HG03469 (cell line): ENCODE data around the gene CLEC1B.
"Not testable (repeated sequence)": the region's sequence is repeated elsewhere in the genome, so short reads cannot be mapped to it uniquely, and the experiment has no call there.

ENCODE experiments used
- ATAC-seq: cut with Tn5 transposase; IDR thresholded peaks from one replicate; pipeline ENCODE4 v1.9.1; 2021; ENCODE audit warnings: mild to moderate bottlenecking, moderate library complexity, moderate number of reproducible peaks; ENCODE audit not compliant: unreplicated experiment

Gene CLEC1B

DNA sequence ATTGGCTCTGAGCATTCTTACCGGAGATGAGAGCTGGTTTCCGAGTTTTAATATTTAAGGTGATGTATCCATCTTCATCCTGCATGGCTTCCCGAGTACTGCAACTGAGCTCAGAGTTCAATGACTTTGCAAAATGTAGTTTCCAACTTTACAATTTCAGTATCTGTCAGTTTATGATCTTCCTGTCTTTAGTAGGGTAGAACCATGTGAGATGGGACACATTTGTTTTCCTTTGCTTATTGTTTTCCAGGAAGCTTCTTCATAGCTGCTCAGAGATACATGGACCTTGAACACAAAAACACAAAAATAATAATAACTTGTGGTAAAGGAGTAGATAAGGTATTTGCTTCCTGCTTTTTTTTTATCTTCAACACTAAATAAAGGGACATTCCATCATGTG, at the start of gene CLEC1B:
CLEC1B (minus strand) TSS at position 106 of the 400 bp plus-strand sequence; CDS start at position 85, 21 bp downstream.
- ATAC-seq, result no peak

GRCh38 chr12:10048526-10048925, 49.6 kb upstream of the CLEC1B start:
- ATAC-seq, result no peak

GRCh38 chr12:10042167-10042566, 43.2 kb upstream of the CLEC1B start:
- ATAC-seq, result no peak

DNA sequence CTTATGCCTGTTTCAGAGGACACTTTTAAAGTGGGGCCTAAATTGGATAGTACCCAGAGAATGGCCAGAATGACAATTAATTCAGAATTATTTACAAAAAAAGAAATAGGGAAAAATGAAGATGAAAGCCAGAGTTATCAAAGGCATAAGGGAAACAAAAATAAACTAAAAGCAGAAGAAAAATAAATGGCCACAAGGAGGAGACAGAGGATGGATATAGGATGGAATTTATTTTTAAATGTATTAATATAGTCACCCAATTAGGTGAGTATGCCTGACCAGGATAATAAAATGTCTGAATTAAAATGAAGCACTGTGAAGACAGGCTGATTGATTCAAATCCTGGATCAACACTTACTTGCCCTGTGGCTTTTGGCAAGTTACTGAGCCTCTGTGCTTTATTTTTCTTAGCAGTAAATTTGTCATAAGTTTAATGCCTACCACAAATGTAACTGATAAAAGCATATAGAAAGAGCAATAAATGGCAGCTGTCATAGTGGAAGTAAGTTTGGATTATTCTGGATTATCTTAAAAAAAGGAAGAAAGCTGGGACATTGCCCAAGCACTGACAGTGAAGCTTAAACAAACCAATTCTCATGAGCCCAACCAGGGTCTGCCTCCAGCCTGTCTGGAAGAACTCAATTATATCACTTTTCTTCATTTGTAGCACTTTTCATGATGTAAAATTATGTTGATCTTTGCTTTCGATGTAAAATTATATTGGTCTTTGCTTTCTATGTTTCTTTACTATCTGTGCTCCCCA, 35.0 kb upstream of the CLEC1B start:
- ATAC-seq, result no peak

- ATAC-seq, result no peak
These were observed 32.9 kb upstream of the CLEC1B start for GRCh38 chr12:10031771-10032175.

- no peak for ATAC-seq
These were observed 32.4 kb upstream of the CLEC1B start for GRCh38 chr12:10031321-10031720.

DNA sequence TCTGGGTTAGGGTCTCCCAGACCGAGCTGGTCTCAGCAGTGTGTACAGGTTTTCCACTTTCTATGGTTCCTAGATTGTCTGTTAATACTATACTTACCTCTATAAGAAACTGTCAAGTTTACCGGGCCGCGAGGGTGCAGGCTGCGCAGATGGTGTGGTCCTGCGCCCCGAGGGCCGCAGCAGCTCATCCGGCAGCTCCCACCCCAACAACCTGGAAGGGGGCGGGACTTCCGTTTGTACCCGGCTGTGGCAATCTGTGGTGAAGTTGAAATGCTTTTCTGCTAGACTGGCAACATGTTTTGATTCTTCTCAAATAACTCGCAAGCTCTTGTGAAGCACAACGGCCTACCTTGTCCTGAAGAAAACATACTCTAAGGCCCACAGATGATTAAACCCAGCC, 31.5 kb upstream of the CLEC1B start, which contains the start of gene CLEC9A:
CLEC9A (plus strand) TSS at position 237 of the 400 bp plus-strand sequence. CDS start 22,006 bp downstream, outside the sequence.
- ATAC-seq, result no peak

- ATAC-seq, result no peak
These were observed 28.8 kb upstream of the CLEC1B start for GRCh38 chr12:10027721-10028120.

DNA sequence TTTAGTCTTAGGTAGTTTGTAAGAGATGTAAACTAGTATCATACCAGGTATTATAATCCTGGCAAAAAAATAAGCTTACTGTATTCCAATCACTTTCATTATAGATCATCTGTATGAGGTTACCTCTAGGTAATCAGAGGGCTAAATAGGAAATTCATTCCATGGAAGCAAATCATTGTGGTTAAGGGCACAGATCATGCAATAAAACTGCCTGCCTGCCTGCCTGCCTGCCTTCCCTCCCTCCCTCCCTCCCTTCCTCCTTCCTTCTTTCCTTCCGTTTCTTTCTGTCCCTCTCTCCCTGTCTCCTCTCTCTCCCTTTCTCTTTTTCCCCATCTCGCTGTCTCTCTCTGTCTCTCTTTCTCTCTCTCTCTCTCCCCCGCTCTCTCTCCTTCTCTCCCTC, 28.4 kb upstream of the CLEC1B start:
- no peak for ATAC-seq

DNA sequence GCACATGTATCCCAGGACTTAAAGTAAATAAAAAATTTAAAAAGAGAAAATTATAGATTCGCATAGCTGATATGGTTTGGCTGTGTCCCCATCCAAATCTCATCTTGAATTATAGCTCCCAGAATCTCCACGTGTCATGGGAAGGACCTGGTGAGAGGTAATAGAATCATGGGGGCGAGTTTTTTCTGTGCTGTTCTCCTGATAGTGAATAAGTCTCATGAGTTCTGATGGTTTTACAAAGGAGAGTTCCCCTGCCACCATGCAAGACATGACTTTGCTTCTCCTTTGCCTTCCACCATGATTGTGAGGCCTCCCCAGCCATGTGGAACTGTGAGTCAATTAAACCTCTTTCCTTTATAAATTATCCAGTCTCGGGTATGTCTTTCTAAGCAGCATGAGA, 27.7 kb upstream of the CLEC1B start:
- not testable (repeated sequence) for ATAC-seq

DNA sequence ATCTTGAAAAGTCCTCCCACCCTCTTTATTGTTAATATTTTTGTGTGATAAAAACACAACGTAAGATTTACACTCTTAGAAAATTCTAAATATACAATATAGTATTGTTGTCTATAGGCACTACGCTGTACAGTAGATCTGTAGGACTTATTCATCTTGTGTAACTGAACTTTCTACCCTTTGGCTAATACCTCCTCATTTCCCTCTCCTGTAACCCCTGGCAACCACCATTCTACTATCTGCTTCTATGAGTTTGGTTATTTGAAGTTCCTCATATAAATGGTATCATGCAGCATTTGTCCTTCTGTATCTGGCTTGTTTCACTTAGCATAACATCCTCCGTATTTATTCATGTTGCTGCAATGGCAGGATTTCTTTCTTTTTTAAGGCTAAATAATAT, 26.3 kb upstream of the CLEC1B start:
- no peak for ATAC-seq

GRCh38 chr12:10021342-10021741, 22.4 kb upstream of the CLEC1B start:
- no peak for ATAC-seq

DNA sequence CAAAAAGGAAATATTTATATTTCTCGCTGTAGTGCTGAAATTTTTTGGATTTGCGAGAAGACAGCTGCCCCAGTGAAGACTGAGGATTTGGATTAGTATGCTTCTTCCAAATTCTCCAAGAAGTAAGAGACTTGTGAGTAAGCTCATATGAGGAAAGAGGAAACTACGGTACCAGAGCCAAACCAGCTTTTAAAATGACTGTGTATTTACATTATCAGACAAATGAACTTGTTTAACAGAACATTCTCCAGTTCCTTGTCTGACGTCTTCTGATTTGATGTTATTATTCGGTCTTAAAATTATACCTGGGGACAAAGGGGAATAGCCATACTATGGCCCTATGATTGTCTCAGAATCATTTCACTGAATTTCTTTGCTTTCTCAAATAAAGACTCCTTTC, 19.5 kb upstream of the CLEC1B start:
- ATAC-seq, result no peak

- ATAC-seq, result no peak
These were observed 18.0 kb upstream of the CLEC1B start for GRCh38 chr12:10016881-10017280.

GRCh38 chr12:10015450-10015849, 16.5 kb upstream of the CLEC1B start:
- no peak for ATAC-seq

GRCh38 chr12:10012630-10013330, 13.9 kb upstream of the CLEC1B start:
- ATAC-seq, result no peak

GRCh38 chr12:10001171-10001776, 2.4 kb upstream of the CLEC1B start:
- no peak for ATAC-seq

GRCh38 chr12:9992296-9992695, 6.6 kb downstream of the CLEC1B start:
- no peak for ATAC-seq

- no peak for ATAC-seq
These were observed 7.0 kb downstream of the CLEC1B start for GRCh38 chr12:9991876-9992275.

DNA sequence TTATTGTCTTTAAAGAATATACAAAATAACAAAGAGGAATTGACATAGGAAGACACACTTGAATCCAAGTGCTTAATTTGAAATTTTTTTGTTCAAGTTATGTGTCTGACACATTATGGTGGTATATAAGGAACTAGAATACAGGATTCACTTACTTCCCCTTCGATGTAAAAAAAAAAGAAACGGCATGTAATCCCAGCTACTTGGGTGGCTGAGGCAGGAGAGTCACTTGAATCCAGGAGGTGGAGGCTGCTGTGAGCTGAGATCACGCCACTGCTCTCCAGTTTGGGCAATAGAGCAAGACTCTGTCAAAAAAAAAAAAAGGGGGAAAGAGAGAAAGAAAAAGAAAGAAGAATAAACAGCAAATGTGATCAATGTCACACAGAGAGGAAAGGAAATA, 18.8 kb downstream of the CLEC1B start:
- ATAC-seq, result no peak

DNA sequence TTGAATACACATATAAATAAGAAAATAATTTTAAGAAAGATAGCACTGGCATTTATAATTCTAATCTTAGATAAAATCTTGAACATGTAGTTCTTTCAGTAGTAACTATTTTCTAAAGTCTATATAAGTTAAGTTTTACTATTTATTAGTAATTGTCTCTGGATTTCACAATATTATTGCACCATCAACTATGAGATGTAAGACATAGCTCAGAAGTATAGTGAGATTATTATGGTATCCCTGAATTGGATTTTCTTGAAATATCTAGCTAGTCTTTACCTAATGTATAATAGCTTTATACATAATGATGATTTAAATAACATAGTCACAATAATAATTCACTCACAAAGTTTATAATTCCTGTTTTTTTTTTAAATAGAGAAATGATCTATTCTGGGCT, 21.0 kb downstream of the CLEC1B start:
- no peak for ATAC-seq

DNA sequence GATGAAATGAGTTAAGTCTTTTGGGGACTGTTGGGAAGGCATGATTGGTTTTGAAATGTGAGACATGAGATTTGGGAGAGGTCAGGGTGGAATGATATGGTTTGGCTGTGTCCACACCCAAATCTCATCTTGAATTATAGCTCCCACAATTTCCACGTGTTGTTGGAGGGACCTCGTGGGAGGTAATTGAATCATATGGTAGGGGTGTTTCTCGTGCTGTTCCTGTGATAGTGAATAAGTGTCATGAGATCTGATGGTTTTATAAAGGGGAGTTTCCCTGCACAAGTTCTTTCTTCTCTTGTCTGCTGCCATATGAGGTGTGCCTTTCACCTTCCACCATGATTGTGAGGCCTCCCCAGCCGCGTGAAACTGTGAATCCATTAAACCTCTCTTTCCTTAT, 22.3 kb downstream of the CLEC1B start:
- ATAC-seq, result not testable (repeated sequence)
